ENCODE results near the gene KNSTRN. TPM values are rescaled to one million over a fixed set of nuclear protein-coding genes. Genes with fewer than 3 reads are reported as not detected.
A peak's percentile ranks its signal among the peaks of the same experiment; 100 is the strongest.

KNSTRN gene
- total RNA-seq, 1 donor from 2014 or later, result 31.1 TPM

- Mint-ChIP-seq H3K27me3 (ENCODE audit: low read depth) (peaks cover 78% of the 10 kb centered on the region), H3K4me1 (peaks cover 49% of the 10 kb centered on the region), H3K27ac (no peak overlapping the region), H3K9me3 (no peaks in the 10 kb centered on the region), H3K36me3 (peaks cover 1% of the 10 kb centered on the region), H3K4me3 (peak overlapping the region; percentile 70)
- TF ChIP-seq CTCF (IDR thresholded peaks at IDR 0.05; ENCODE audit: unreplicated experiment), result no peak
- DNase-seq (ENCODE audit: low spot score in 2 of 2, unreplicated experiment in 2 of 2), result no peak
Observed at GRCh38 chr15:40437752-40438687, 55.5 kb downstream of the KNSTRN start.

GRCh38 chr15:40438712-40439111 is 56.2 kb downstream of the KNSTRN start:
- Mint-ChIP-seq H3K27ac (no peak overlapping the region), H3K4me3 (peak overlapping the region; percentile 29), H3K4me1 (peaks cover 53% of the 10 kb centered on the region), H3K9me3 (no peaks in the 10 kb centered on the region), H3K27me3 (ENCODE audit: low read depth) (peaks cover 75% of the 10 kb centered on the region), H3K36me3 (peaks cover under 1% of the 10 kb centered on the region)
- TF ChIP-seq CTCF (IDR thresholded peaks at IDR 0.05; ENCODE audit: unreplicated experiment), result no peak
- no peak for DNase-seq (ENCODE audit: low spot score in 2 of 2, unreplicated experiment in 2 of 2)

GRCh38 chr15:40439461-40439959 is 57.0 kb downstream of the KNSTRN start:
- H3K27ac Mint-ChIP-seq, result no peak overlapping the region
- H3K4me1 Mint-ChIP-seq, result peaks cover 59% of the 10 kb centered on the region
- no peaks in the 10 kb centered on the region for H3K36me3 Mint-ChIP-seq
- H3K9me3 Mint-ChIP-seq, result no peaks in the 10 kb centered on the region
- no peak for DNase-seq (ENCODE audit: low spot score in 2 of 2, unreplicated experiment in 2 of 2)
- no peak for TF ChIP-seq CTCF (IDR thresholded peaks at IDR 0.05; ENCODE audit: unreplicated experiment)
- peak overlapping the region; percentile 77 for H3K4me3 Mint-ChIP-seq
- peaks cover 70% of the 10 kb centered on the region for H3K27me3 Mint-ChIP-seq (ENCODE audit: low read depth)

GRCh38 chr15:40439960-40440742 is 57.6 kb downstream of the KNSTRN start:
- Mint-ChIP-seq H3K27ac (peak overlapping the region; percentile 76), H3K36me3 (no peaks in the 10 kb centered on the region), H3K9me3 (no peaks in the 10 kb centered on the region), H3K4me3 (peak overlapping the region; percentile 77), H3K4me1 (peaks cover 65% of the 10 kb centered on the region), H3K27me3 (ENCODE audit: low read depth) (peaks cover 64% of the 10 kb centered on the region)
- TF ChIP-seq CTCF (IDR thresholded peaks at IDR 0.05; ENCODE audit: unreplicated experiment), result no peak
- DNase-seq (ENCODE audit: low spot score in 2 of 2, unreplicated experiment in 2 of 2), result peak in 1 of 2 experiments; percentile 50

- Mint-ChIP-seq H3K4me3 (peak within 1 kb of the TSS; percentile 82), H3K4me1 (peaks cover 67% of the 10 kb centered on the region), H3K36me3 (no peaks in the 10 kb centered on the region), H3K9me3 (no peaks in the 10 kb centered on the region), H3K27me3 (ENCODE audit: low read depth) (peaks cover 57% of the 10 kb centered on the region), H3K27ac (peak within 1 kb of the TSS; percentile 76)
- DNase-seq (ENCODE audit: low spot score in 2 of 2, unreplicated experiment in 2 of 2), result peak; percentile 92 to 96
- TF ChIP-seq CTCF (IDR thresholded peaks at IDR 0.05; ENCODE audit: unreplicated experiment), result no peak
Observed at GRCh38 chr15:40440743-40441564, 58.4 kb downstream of the KNSTRN start, which contains the start of gene BAHD1. BAHD1 (plus strand) TSS chr15:40440953; CDS start chr15:40458465, 17,512 bp downstream.
